SU-DHL-6 (cell line): ENCODE measurements around the gene POU5F1.
"Not testable (repeated sequence)": the region's sequence is repeated elsewhere in the genome, so short reads cannot be mapped to it uniquely, and the experiment has no call there.

Source experiments
- H2AFZ ChIP-seq: fragments of 200-600 bp; sonication (generic); 2 replicates; pipeline ENCODE4 v1.6.1; 2014; ENCODE audit warnings: low read depth, mild to moderate bottlenecking, moderate library complexity, mixed read lengths, antibody characterized with exemption, low read length; ENCODE audit not compliant: severe bottlenecking
- H3F3A ChIP-seq: fragments of 200-600 bp; shearing (Covaris generic); 2 replicates; pipeline ENCODE4 v1.6.0; 2016; ENCODE audit warnings: antibody characterized with exemption, mild to moderate bottlenecking; ENCODE audit not compliant: insufficient read depth
- H3K27ac ChIP-seq: fragments of 200-600 bp; sonication (generic); 2 replicates; pipeline ENCODE4 v1.5.1; 2016; ENCODE audit warnings: low read depth, mild to moderate bottlenecking, low read length, moderate library complexity, mixed read lengths
- H3K27me3 ChIP-seq: fragments of 200-600 bp; sonication (generic), shearing (Covaris generic); 2 replicates; pipeline ENCODE4 v1.6.0; 2014; ENCODE audit warnings: mild to moderate bottlenecking, low read length
- H3K36me3 ChIP-seq: fragments of 200-600 bp; sonication (generic); 2 replicates; pipeline ENCODE4 v1.6.1; 2014; ENCODE audit warnings: mild to moderate bottlenecking, low read length, mixed read lengths
- H3K4me2 ChIP-seq: fragments of 300-600, 200-600 bp; shearing (Covaris generic), sonication (generic); 2 replicates; pipeline ENCODE4 v1.6.0; 2014; ENCODE audit warnings: low read length, low read depth, mild to moderate bottlenecking; ENCODE audit not compliant: poor library complexity, severe bottlenecking
- H3K4me3 ChIP-seq: fragments of 200-600 bp; sonication (generic); 2 replicates; pipeline ENCODE4 v1.5.1; 2014; ENCODE audit warnings: antibody characterized with exemption, low read length, mild to moderate bottlenecking, mixed read lengths; ENCODE audit not compliant: insufficient read depth, poor library complexity, severe bottlenecking
- H3K79me2 ChIP-seq: fragments of 200-600 bp; sonication (generic); 2 replicates; pipeline ENCODE4 v1.6.1; 2014; ENCODE audit warnings: mild to moderate bottlenecking, low read length, moderate library complexity; ENCODE audit not compliant: insufficient read depth
- H3K9ac ChIP-seq: fragments of 200-600 bp; sonication (generic); 2 replicates; pipeline ENCODE4 v1.7.0; 2014; ENCODE audit warnings: mild to moderate bottlenecking, low read length
- H3K9me2 ChIP-seq: fragments of 200-600 bp; sonication (generic); replicated peaks from 2 replicates; pipeline ENCODE4 v1.6.1; 2014; ENCODE audit warnings: low read length; ENCODE audit not compliant: insufficient read depth
- H3K9me3 ChIP-seq: fragments of 200-600 bp; sonication (generic); 2 replicates; pipeline ENCODE4 v1.6.1; 2014; ENCODE audit warnings: low read length, mixed read lengths; ENCODE audit not compliant: insufficient read depth
- H4K20me1 ChIP-seq: fragments of 200-600 bp; sonication (generic); 2 replicates; pipeline ENCODE4 v1.6.1; 2014; ENCODE audit warnings: low read depth, mild to moderate bottlenecking, antibody characterized with exemption, low read length, moderate library complexity, mixed read lengths
- EZH2phosphoT487 ChIP-seq: fragments of 200-600 bp; sonication (generic), shearing (Covaris generic); conservative IDR thresholded peaks from 2 replicates; pipeline ENCODE4 v1.6.1; 2018; ENCODE audit warnings: mild to moderate bottlenecking, antibody characterized with exemption, low read length, moderate library complexity, mixed read lengths
- TF ChIP-seq, protein P1 (sequence below): fragments of 200-600 bp; sonication (generic); IDR thresholded peaks from one replicate; pipeline ENCODE4 v1.5.1; 2017; ENCODE audit warnings: antibody characterized with exemption, mild to moderate bottlenecking, low read length, moderate library complexity; ENCODE audit not compliant: insufficient read depth, poor library complexity, severe bottlenecking

Gene POU5F1

DNA sequence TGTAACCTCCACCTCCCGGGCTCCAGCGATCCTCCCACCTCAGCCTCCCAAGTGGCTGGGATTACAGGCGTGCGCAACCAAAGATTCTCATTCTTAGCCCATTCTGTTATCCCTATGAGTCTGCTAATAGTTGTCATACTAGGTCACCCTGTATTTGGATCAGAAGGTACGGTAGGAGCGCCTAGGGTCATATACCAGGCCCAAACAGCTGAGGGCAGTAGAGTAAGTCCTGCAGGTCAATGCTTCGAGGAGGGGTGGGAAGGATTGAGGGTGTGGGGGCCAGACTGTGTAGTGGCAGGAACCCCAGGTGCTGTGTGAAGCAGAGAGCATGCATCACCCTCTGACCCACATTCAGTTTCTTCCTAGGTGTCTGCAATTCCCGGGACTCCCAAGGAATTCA, 22.7 kb upstream of the POU5F1 start:
- Histone ChIP-seq H3K79me2 (peaks cover 18% of the 10 kb centered on the region), H3K4me3 (no peak overlapping the region), H3K36me3 (no peaks in the 10 kb centered on the region), H2AFZ (no peak overlapping the region), H3K27me3 (no peaks in the 10 kb centered on the region), H3K4me2 (no peak overlapping the region), H3K9me2 (no peaks in the 10 kb centered on the region), H3K27ac (no peak overlapping the region), H3F3A (peaks cover 13% of the 10 kb centered on the region; the same call in 1 of the 2 replicates), H4K20me1 (no peaks in the 10 kb centered on the region), H3K9me3 (no peaks in the 10 kb centered on the region), H3K9ac (no peak overlapping the region)
- no peak for TF ChIP-seq EZH2phosphoT487
- TF ChIP-seq, protein P1, sequence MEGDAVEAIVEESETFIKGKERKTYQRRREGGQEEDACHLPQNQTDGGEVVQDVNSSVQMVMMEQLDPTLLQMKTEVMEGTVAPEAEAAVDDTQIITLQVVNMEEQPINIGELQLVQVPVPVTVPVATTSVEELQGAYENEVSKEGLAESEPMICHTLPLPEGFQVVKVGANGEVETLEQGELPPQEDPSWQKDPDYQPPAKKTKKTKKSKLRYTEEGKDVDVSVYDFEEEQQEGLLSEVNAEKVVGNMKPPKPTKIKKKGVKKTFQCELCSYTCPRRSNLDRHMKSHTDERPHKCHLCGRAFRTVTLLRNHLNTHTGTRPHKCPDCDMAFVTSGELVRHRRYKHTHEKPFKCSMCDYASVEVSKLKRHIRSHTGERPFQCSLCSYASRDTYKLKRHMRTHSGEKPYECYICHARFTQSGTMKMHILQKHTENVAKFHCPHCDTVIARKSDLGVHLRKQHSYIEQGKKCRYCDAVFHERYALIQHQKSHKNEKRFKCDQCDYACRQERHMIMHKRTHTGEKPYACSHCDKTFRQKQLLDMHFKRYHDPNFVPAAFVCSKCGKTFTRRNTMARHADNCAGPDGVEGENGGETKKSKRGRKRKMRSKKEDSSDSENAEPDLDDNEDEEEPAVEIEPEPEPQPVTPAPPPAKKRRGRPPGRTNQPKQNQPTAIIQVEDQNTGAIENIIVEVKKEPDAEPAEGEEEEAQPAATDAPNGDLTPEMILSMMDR = no peak

DNA sequence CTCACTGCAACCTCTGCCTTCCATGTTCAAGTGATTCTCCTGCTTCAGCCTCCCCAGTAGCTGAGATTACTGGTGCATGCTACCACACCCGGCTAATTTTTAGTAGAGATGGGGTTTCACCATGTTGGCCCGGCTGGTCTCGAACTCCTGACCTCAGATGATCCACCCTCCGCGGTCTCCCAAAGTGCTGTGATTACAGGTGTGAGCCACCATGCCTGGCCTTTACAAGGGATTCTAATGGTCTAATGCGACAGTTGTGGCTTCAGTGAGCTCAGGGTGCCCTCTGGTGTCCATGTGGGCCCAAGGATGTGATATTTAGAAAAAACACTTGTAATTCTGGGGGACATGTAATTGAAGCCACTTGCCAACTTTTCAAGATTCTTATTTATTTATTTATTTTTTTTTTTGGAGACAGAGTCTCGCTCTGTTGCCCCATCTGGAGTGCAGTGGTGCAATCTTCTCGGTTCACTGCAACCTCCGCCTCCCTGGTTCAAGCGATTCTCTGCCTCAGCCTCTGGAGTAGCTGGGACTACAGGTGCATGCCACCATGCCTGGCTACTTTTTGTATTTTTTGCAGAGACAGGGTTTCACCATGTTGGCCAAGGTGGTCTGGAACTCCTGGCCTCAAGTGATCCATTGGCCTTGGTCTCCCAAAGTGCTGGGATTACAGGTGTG, 22.1 kb upstream of the POU5F1 start:
- H3K36me3 ChIP-seq, H3K9ac ChIP-seq, H3K27me3 ChIP-seq, H4K20me1 ChIP-seq, H2AFZ ChIP-seq, H3K27ac ChIP-seq, H3K4me3 ChIP-seq, H3K9me3 ChIP-seq, H3K4me2 ChIP-seq, H3K9me2 ChIP-seq: not testable (repeated sequence)
- H3F3A ChIP-seq = peaks cover 17% of the 10 kb centered on the region; the same call in 1 of the 2 replicates
- TF ChIP-seq, protein P1 = peak; percentile 62
- H3K79me2 ChIP-seq = peaks cover 16% of the 10 kb centered on the region

DNA sequence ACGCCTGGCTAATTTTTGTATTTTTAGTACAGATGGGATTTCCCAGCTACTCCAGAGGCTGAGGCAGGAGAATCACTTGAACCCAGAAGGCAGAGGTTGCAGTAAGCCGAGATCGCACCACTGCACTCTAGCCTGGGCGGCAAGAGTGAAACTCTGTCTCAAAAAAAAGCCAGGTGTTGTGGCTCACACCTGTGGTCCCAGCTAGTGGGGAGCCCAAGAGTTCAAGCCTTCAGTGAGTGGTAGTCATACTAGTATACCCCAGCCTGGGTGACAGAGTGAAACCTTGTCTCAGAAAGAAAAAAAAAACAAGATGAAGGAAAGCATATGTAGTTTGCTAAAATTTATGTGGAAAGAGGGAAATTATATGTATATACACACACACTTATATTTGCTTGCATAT, 20.0 kb upstream of the POU5F1 start:
- no peak for TF ChIP-seq EZH2phosphoT487
- TF ChIP-seq, protein P1 = no peak
- H4K20me1 ChIP-seq = no peaks in the 10 kb centered on the region
- H3K9me2 ChIP-seq = no peaks in the 10 kb centered on the region
- peaks cover 9% of the 10 kb centered on the region; the same call in 1 of the 2 replicates for H3K79me2 ChIP-seq
- no peaks in the 10 kb centered on the region for H3K27me3 ChIP-seq
- no peak overlapping the region for H3K4me2 ChIP-seq
- no peak overlapping the region for H3K9ac ChIP-seq
- no peaks in the 10 kb centered on the region for H3K36me3 ChIP-seq
- H2AFZ ChIP-seq = no peak overlapping the region
- peaks cover 25% of the 10 kb centered on the region for H3F3A ChIP-seq
- H3K4me3 ChIP-seq = no peak overlapping the region
- H3K9me3 ChIP-seq = no peaks in the 10 kb centered on the region
- no peak overlapping the region; the same call in 1 of the 2 replicates for H3K27ac ChIP-seq

DNA sequence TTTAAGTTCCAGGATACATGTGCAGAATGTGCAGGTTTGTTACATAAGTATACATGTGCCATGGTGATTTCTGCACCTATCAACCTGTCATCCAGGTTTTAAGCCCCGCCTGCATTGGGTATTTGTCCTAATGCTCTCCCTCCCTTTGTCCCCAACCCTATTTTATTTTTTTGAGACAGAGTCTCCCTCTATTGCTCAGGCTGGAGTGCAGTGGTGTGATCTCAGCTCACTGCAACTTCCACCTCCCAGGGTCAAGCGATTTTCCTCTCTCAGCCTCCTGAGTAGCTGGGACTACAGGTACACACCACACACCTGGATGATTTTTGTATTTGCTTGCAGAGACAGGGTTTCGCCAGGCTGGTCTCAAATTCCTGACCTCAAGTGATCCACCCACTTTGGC, 18.7 kb upstream of the POU5F1 start:
- H3F3A ChIP-seq = peaks cover 18% of the 10 kb centered on the region
- not testable (repeated sequence) for H2AFZ ChIP-seq, H4K20me1 ChIP-seq, H3K27me3 ChIP-seq, H3K9me3 ChIP-seq, H3K4me2 ChIP-seq, H3K4me3 ChIP-seq, H3K36me3 ChIP-seq, H3K9ac ChIP-seq, H3K9me2 ChIP-seq, H3K79me2 ChIP-seq, H3K27ac ChIP-seq
